GM13977 (cell line): ENCODE measurements around the gene TRPM2.

Source experiments
- DNase-seq: peaks from one replicate; pipeline ENCODE4 v3.0.0; 2012; ENCODE audit warnings: low spot score
- in situ Hi-C: fragments of 300-500 bp; cut with MboI; formaldehyde crosslinking; loops from one replicate; pipeline ENCODE4 v1.12.0; 2022; ENCODE audit warnings: low sequenced_read_pairs, low pct_unique_long_range_greater_than_20kb, mixed read lengths, inconsistent platforms; ENCODE audit not compliant: unreplicated experiment
- TF ChIP-seq, protein P1 (sequence below): IDR thresholded peaks from 2 replicates; pipeline ENCODE4 v1.5.1; 2012; ENCODE audit warnings: mild to moderate bottlenecking, control low read depth; ENCODE audit not compliant: insufficient read depth; ENCODE audit errors: extremely low read depth, missing control alignments

The TRPM2 gene

DNA sequence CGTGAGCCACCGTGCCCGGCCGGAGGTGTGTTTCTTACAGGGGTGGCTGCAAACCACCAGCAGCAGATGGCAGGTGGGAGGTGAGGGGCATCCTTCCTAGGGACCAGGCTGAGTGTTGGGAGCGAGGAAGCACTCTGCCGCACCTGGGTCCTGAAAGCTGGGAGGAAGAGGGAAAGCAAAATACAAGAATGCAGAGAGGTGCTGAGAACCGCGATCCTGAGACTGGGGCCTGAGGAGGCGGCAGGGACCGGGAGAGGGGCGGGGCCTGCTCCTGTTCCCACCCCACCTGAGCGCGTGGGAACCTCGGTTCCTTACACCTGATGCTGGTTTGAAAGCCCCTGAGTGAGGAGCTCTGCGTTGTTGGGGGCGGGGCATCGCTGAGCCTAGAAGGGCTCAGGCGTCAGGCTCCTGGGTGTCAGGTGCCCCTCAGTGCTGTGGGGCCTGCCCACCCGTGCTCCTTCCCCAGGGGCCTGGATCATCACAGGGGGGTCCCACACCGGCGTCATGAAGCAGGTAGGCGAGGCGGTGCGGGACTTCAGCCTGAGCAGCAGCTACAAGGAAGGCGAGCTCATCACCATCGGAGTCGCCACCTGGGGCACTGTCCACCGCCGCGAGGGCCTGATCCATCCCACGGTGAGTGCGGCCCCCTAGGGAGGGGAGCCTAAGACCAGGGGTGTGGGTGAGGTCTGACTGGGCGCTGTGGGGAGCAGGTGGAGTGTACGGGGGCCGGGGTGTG, 15.5 kb downstream of the TRPM2 start:
- in situ Hi-C loops: no loop called here
- no peak for DNase-seq
- TF ChIP-seq, protein P1, sequence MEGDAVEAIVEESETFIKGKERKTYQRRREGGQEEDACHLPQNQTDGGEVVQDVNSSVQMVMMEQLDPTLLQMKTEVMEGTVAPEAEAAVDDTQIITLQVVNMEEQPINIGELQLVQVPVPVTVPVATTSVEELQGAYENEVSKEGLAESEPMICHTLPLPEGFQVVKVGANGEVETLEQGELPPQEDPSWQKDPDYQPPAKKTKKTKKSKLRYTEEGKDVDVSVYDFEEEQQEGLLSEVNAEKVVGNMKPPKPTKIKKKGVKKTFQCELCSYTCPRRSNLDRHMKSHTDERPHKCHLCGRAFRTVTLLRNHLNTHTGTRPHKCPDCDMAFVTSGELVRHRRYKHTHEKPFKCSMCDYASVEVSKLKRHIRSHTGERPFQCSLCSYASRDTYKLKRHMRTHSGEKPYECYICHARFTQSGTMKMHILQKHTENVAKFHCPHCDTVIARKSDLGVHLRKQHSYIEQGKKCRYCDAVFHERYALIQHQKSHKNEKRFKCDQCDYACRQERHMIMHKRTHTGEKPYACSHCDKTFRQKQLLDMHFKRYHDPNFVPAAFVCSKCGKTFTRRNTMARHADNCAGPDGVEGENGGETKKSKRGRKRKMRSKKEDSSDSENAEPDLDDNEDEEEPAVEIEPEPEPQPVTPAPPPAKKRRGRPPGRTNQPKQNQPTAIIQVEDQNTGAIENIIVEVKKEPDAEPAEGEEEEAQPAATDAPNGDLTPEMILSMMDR: no peak

DNA sequence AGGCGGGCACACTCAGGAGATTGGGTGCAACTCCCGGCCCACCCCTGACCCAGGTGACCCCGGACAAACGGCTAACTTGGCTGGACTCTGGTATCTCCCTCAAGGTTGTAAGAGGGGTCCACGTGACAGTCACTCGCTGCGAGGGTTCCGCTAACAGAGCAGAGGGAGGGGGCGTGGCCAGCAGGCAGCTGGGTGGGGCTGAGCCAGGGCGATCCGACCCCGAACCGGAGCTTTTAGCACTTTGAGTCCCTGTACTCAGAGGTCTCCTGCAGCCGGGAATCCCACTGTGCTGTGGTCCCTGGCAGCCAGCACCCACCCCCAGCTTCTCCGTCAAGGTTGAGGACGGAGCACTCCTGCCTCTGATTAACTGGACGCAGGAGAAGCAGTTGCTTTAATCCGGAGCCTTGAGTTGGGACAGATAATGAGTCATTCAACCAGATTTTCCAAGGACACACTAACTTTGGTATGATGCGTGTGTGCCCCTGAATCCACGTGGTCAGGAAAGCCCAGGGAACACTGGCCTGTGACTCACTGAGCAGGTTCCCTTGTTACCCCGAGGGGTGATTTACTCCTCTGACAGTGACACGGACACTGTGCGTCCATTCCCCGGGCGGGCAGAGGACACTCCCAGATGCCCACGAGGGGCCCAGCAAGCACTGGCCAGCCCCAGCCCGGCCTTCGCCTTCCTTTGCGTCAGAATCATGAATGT, 16.8 kb downstream of the TRPM2 start:
- no peak for DNase-seq
- TF ChIP-seq, protein P1: no peak

DNA sequence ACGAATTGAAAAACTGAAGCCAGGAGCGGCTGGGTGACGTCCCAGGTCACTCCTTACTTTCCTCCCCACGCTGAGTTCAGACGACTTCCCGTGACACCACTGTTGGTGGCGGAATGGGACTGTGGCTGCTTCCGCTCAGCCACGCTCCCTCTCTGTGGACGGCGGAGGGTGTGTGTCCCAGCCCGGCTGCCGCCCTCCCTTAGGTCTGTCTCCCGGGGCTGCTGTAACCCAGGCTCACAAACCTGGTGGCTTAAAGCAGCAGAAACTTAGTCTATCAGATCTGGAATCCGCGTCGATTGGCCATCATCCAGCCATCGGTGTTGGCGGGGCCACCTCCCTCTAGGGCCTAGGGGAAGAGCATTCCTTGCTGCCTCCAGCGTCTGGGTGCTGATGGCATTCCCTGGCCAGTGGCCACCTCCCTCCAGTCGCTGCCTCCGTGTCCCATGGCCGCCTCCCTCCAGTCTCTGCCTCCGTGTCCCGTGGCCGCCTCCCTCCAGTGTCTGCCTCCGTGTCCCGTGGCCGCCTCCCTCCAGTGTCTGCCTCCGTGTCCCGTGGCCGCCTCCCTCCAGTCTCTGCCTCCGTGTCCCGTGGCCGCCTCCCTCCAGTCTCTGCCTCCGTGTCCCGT, 17.5 kb downstream of the TRPM2 start:
- TF ChIP-seq, protein P1: no peak
- no peak for DNase-seq
- in situ Hi-C loops: no loop called here

More for the DNA sequence above, 16.8 kb downstream of the TRPM2 start:
- in situ Hi-C loops: no loop called here

DNA sequence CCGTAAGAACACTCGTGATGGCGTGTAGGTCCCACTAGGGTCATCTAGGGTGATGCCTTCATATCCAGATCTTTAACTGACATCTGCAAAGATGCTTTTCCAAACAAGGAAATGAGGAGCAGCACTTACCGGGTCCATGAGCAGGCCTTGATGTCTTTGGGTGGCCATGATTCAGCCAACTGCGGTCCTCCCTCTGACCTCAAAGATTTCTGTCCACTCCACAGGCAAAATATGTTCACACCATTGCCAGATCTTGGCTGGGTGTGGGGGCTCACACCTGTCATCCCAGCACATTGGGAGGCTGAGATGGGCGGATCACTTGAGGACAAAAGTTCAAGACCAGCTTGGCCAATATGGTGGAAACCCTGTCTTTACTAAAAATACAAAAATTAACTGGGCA, 18.2 kb downstream of the TRPM2 start:
- in situ Hi-C loops: no loop called here
- DNase-seq: no peak
- TF ChIP-seq, protein P1: no peak

DNA sequence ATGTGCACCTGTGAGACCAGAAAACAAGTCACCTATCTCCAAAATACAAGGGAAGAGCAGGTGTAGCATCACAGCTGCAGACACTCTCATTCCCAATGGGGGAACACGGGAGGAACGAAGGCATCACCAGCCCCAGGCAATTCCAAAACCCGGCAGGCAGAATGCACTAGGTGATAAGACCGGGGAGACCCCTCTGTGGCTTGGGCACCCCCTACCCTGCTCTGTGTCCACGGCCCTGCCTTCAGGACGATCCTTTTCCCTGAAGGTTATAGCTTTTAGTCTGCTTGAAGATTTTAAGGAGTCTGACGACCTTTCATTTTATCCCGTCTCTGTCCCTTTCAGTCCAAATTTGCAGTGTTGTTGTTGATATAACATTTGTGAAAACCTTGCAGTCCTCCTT, 19.2 kb downstream of the TRPM2 start:
- TF ChIP-seq, protein P1: no peak
- in situ Hi-C loops: no loop called here
- DNase-seq: no peak

DNA sequence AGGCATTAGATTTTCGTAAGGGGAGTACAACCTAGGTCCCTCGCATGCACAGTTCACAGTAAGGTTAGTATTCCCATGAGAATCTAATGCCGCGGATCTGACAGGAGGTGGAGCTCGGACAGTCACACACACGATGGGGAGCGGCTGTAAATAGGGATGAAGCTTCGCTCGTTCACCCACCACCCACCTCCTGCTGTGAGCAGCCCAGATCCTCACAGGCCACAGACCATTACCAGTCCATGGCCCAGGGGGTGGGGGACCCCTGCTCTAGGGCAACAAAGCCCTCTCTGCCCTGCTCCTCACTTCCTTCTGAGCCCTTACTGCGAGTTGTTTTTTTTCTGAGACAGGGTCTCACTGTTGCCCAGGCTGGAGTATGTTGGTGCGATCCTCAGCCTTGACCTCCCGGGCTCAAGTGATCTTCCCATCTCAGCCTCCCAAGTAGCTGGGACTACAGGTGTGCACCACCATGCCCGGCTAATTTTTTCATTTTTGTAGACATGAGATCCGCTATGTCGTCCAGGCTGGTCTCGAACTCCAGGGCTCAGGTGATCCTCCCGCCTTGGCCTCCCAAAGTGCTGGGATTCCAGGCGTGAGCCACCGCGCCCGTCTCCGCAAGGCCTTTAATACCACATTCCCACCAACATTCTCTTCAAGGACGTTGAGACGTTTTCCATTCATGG, 21.3 kb downstream of the TRPM2 start:
- TF ChIP-seq, protein P1: no peak
- DNase-seq: no peak
- in situ Hi-C loops: no loop called here
